ENCODE data around the gene FOXD2. TPM values are rescaled to one million over a fixed set of nuclear protein-coding genes. Genes with fewer than 3 reads are reported as not detected.

The FOXD2 gene
- total and polyA plus RNA-seq, 2 of the 4 experiments (the other 2 are of a cell fraction): under 0.01 to 0.03 TPM

DNA sequence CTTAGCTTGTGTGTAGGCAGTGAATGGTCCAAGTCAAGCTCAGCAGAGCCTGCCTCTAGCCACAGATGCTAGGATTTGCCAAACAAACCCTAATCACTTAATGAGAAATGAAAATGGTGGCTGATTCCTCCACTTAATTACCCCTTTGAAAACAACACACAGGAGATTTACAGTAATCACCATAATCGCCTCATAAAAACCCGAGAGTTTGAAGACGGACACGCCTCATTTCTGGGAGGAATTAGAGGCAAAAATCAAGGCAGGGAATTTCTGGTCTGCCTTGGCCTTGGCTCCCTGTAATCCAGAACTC is 38.0 kb upstream of the FOXD2 start:
- H3K4me1 ChIP-seq (ENCODE audit: control insufficient read depth, insufficient read depth, low read length): no peaks in the 10 kb centered on the region
- no peak overlapping the region for H2AK5ac ChIP-seq (ENCODE audit: low read depth, low read length)
- no peak overlapping the region for H4K8ac ChIP-seq (ENCODE audit: low read depth in 2 of 2, low read length in 2 of 2)
- H2BK20ac ChIP-seq (ENCODE audit: low read depth, low read length): no peak overlapping the region
- H3K14ac ChIP-seq (replicated peaks; ENCODE audit: low read depth, low read length): no peak overlapping the region
- ATAC-seq (ENCODE audit: low read depth) (no peak), DNase-seq (no peak)
- no peak overlapping the region for H3K4ac ChIP-seq (ENCODE audit: low read depth, low read length)
- H3K27ac ChIP-seq (ENCODE audit: insufficient read depth, low read length): no peak overlapping the region
- H4K5ac ChIP-seq (ENCODE audit: low read depth, low read length): no peak overlapping the region
- no peak overlapping the region for H3K18ac ChIP-seq (ENCODE audit: low read depth, low read length)
- CTCF ChIA-PET: interaction anchor here (2.2 kb wide), 1 partner anchor 11 kb away, joined by 7 read pairs; no protein-coding TSS in a partner anchor
- dilution Hi-C loops (cut with HindIII; ENCODE audit: low sequenced_read_pairs, unreplicated experiment): no loop called here
- no peaks in the 10 kb centered on the region for H3K9me3 ChIP-seq (ENCODE audit: control insufficient read depth, insufficient read depth, low read length)
- H3K23ac ChIP-seq (ENCODE audit: low read depth, low read length): no peak overlapping the region
- H4K20me1 ChIP-seq (ENCODE audit: insufficient read depth, low read length): no peaks in the 10 kb centered on the region
- H3K36me3 ChIP-seq (ENCODE audit: control insufficient read depth, insufficient read depth, low read length): no peaks in the 10 kb centered on the region
- no peak overlapping the region for H3K56ac ChIP-seq (ENCODE audit: extremely low read depth, insufficient read depth, low read length)
- H3K27me3 ChIP-seq (ENCODE audit: control insufficient read depth, insufficient read depth, low read length): peaks cover 33% of the 10 kb centered on the region
- H2BK5ac ChIP-seq (ENCODE audit: low read depth, low read length, poor library complexity, severe bottlenecking): no peak overlapping the region
- H3K9me1 ChIP-seq (ENCODE audit: insufficient read depth, low read length): no peaks in the 10 kb centered on the region
- H3K9ac ChIP-seq (ENCODE audit: low read depth, low read length): no peak overlapping the region
- intact Hi-C loops (cut with micrococcal nuclease): no loop called here
- H3K4me2 ChIP-seq (ENCODE audit: low read depth, low read length): no peak overlapping the region
- POLR2A ChIA-PET (ENCODE audit: unreplicated experiment): no interaction called here
- H4K91ac ChIP-seq (ENCODE audit: insufficient read depth, low read depth, low read length): no peak overlapping the region
- no CpG with 5 or more reads among the region's 4 CpGs for WGBS, 2 experiments (ENCODE audit: extremely low coverage in 2 of 2, insufficient read length in 1 of 2)
- no peak overlapping the region for H2BK15ac ChIP-seq (ENCODE audit: low read depth, low read length)
- H2BK120ac ChIP-seq (ENCODE audit: low read depth, low read length): no peak overlapping the region
- TF ChIP-seq SMC3 (IDR thresholded peaks at IDR 0.05; ENCODE audit: low read depth, low read length): no peak
- TF ChIP-seq RCOR1 (IDR thresholded peaks at IDR 0.05; ENCODE audit: insufficient replicate concordance, low read length): no peak
- TF ChIP-seq POLR2A (IDR thresholded peaks at IDR 0.05; ENCODE audit: low read depth, low read length): no peak
- TF ChIP-seq BHLHE40 (IDR thresholded peaks at IDR 0.05; ENCODE audit: low read depth, low read length): no peak
- TF ChIP-seq USF2 (IDR thresholded peaks at IDR 0.05; ENCODE audit: low read depth, low read length): no peak
- no peak for TF ChIP-seq FOS (IDR thresholded peaks at IDR 0.05; ENCODE audit: low read depth, low read length)
- TF ChIP-seq RAD21 (IDR thresholded peaks at IDR 0.05; ENCODE audit: low read length): no peak
- TF ChIP-seq NFE2L2 (IDR thresholded peaks at IDR 0.05; ENCODE audit: low read depth, low read length): no peak
- TF ChIP-seq MAZ (IDR thresholded peaks at IDR 0.05; ENCODE audit: borderline replicate concordance, low read depth, low read length): no peak
- TF ChIP-seq ELK1 (IDR thresholded peaks at IDR 0.05; ENCODE audit: borderline replicate concordance, low read depth, low read length): no peak
- TF ChIP-seq MAFK (IDR thresholded peaks at IDR 0.05; ENCODE audit: low read depth, low read length): no peak
- no peak for TF ChIP-seq CEBPB (IDR thresholded peaks at IDR 0.05; ENCODE audit: low read depth, low read length)
- no peak for TF ChIP-seq CTCF (conservative IDR thresholded peaks at IDR 0.05; ENCODE audit: low read depth, low read length)
- H3K4me3 ChIP-seq (ENCODE audit: insufficient read depth, low read depth, low read length): no peak overlapping the region
- H2AK9ac ChIP-seq (replicated peaks; ENCODE audit: low read depth, low read length, poor library complexity): no peak overlapping the region
- no peak overlapping the region for H2AFZ ChIP-seq (replicated peaks; ENCODE audit: low read length, poor library complexity)
- in situ Hi-C loops (cut with MboI; ENCODE audit: low sequenced_read_pairs): no loop called here
- no TSS peak for BruUV-seq (replicated peaks)
- no peaks in the 10 kb centered on the region for H3K79me1 ChIP-seq (ENCODE audit: low read depth in 1 of 2, low read length in 2 of 2)

Measured in IMR-90 (cell line).